ACC112 (cell line): ENCODE data around the gene SFSWAP.
"Not testable (repeated sequence)": the region's sequence is repeated elsewhere in the genome, so short reads cannot be mapped to it uniquely, and the experiment has no call there.

Experiments used
- H2AFZ ChIP-seq: fragments of 200-600 bp; sonication (generic); one replicate; pipeline ENCODE4 v1.6.0; 2017; ENCODE audit warnings: antibody characterized with exemption, low read length; ENCODE audit not compliant: unreplicated experiment
- H3K27ac ChIP-seq: fragments of 200-600 bp; sonication (generic); 2 replicates; pipeline ENCODE4 v1.5.1; 2014; ENCODE audit warnings: low read depth, mild to moderate bottlenecking, antibody characterized with exemption, low read length, moderate library complexity
- H3K27me3 ChIP-seq: fragments of 200-600 bp; sonication (generic); 2 replicates; pipeline ENCODE4 v1.6.1; 2014; ENCODE audit warnings: mild to moderate bottlenecking, antibody characterized with exemption, low read length, moderate library complexity, mixed read lengths; ENCODE audit not compliant: insufficient read depth
- H3K36me3 ChIP-seq: fragments of 200-600 bp; sonication (generic); 2 replicates; pipeline ENCODE4 v1.6.1; 2016; ENCODE audit warnings: mild to moderate bottlenecking, antibody characterized with exemption, low read length, moderate library complexity, mixed read lengths; ENCODE audit not compliant: insufficient read depth
- H3K4me1 ChIP-seq: fragments of 200-600 bp; sonication (generic); one replicate; pipeline ENCODE4 v1.6.1; 2016; ENCODE audit warnings: low read length, mixed read lengths; ENCODE audit not compliant: insufficient read depth, unreplicated experiment, control insufficient read depth
- H3K4me3 ChIP-seq: fragments of 200-600 bp; sonication (generic); 2 replicates; pipeline ENCODE4 v1.5.1; 2014; ENCODE audit warnings: mild to moderate bottlenecking, low read depth, low read length
- H3K79me2 ChIP-seq: fragments of 200-600 bp; sonication (generic); one replicate; pipeline ENCODE4 v1.6.0; 2016; ENCODE audit warnings: low read length; ENCODE audit not compliant: control insufficient read depth, unreplicated experiment, insufficient read depth

Gene SFSWAP

GRCh38 chr12:131703161-131703560 is 7.7 kb upstream of the SFSWAP start:
- Histone ChIP-seq H2AFZ (no peak overlapping the region), H3K79me2 (no peaks in the 10 kb centered on the region), H3K27me3 (no peaks in the 10 kb centered on the region; the same call in 1 of the 2 replicates), H3K27ac (no peak overlapping the region), H3K4me3 (no peak overlapping the region), H3K4me1 (no peaks in the 10 kb centered on the region), H3K36me3 (no peaks in the 10 kb centered on the region)

- H3K4me1 ChIP-seq: no peaks in the 10 kb centered on the region
- H2AFZ ChIP-seq: no peak overlapping the region
- no peaks in the 10 kb centered on the region for H3K36me3 ChIP-seq
- H3K79me2 ChIP-seq: no peaks in the 10 kb centered on the region
- no peaks in the 10 kb centered on the region; the same call in 1 of the 2 replicates for H3K27me3 ChIP-seq
- no peak overlapping the region for H3K4me3 ChIP-seq
- no peak overlapping the region for H3K27ac ChIP-seq
Measured at GRCh38 chr12:131704509-131704908, 6.4 kb upstream of the SFSWAP start.

DNA sequence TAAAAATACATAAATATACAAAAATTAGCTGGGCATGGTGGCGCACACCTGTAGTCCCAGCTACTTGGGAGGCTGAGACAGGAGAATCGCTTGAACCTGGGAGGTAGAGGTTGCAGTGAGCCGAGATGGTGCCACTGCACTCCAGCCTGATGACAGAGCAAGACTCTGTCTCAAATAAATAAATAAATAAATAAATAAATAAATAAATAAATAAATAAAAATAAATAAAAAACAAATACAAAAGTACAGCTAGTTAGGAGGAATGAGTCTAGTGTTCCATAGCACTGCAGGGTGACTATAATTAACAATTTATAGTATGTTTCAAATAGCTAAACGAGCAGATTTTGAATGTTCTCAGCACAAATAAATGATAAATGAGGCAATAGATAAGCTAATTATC is 4.2 kb upstream of the SFSWAP start:
- H3K4me3 ChIP-seq, H3K36me3 ChIP-seq, H3K79me2 ChIP-seq, H2AFZ ChIP-seq, H3K27ac ChIP-seq, H3K27me3 ChIP-seq, H3K4me1 ChIP-seq: not testable (repeated sequence)

GRCh38 chr12:131709226-131709625 is 1.7 kb upstream of the SFSWAP start:
- H3K4me1 ChIP-seq: peaks cover 13% of the 10 kb centered on the region
- H3K27me3 ChIP-seq: no peaks in the 10 kb centered on the region
- H3K4me3 ChIP-seq: no peak overlapping the region
- no peak overlapping the region for H2AFZ ChIP-seq
- H3K79me2 ChIP-seq: peaks cover 30% of the 10 kb centered on the region
- H3K36me3 ChIP-seq: peaks cover under 1% of the 10 kb centered on the region; the same call in 1 of the 2 replicates
- H3K27ac ChIP-seq: no peak overlapping the region

GRCh38 chr12:131711551-131712205 is 788 bp downstream of the SFSWAP start:
- H3K4me1 ChIP-seq: peaks cover 13% of the 10 kb centered on the region
- no peak overlapping the region for H3K27ac ChIP-seq
- H3K79me2 ChIP-seq: peaks cover 30% of the 10 kb centered on the region
- peaks cover 22% of the 10 kb centered on the region for H3K36me3 ChIP-seq
- H2AFZ ChIP-seq: no peak overlapping the region
- peak overlapping the region; percentile 90 for H3K4me3 ChIP-seq
- no peaks in the 10 kb centered on the region for H3K27me3 ChIP-seq

GRCh38 chr12:131713349-131713748 is 2.5 kb downstream of the SFSWAP start:
- H2AFZ ChIP-seq: no peak overlapping the region
- no peak overlapping the region; the same call in 1 of the 2 replicates for H3K4me3 ChIP-seq
- peaks cover 37% of the 10 kb centered on the region for H3K36me3 ChIP-seq
- no peak overlapping the region for H3K27ac ChIP-seq
- H3K79me2 ChIP-seq: peaks cover 30% of the 10 kb centered on the region
- H3K27me3 ChIP-seq: no peaks in the 10 kb centered on the region
- peaks cover 13% of the 10 kb centered on the region for H3K4me1 ChIP-seq

GRCh38 chr12:131714759-131715158 is 3.9 kb downstream of the SFSWAP start:
- Histone ChIP-seq H3K27me3 (no peaks in the 10 kb centered on the region), H3K79me2 (peaks cover 30% of the 10 kb centered on the region), H3K27ac (no peak overlapping the region), H3K4me1 (peaks cover 13% of the 10 kb centered on the region), H3K4me3 (no peak overlapping the region), H3K36me3 (peaks cover 43% of the 10 kb centered on the region), H2AFZ (no peak overlapping the region)

- Histone ChIP-seq H3K4me1 (peaks cover 18% of the 10 kb centered on the region), H3K36me3 (peaks cover 55% of the 10 kb centered on the region), H3K79me2 (peaks cover 30% of the 10 kb centered on the region), H3K4me3 (no peak overlapping the region), H2AFZ (no peak overlapping the region), H3K27me3 (no peaks in the 10 kb centered on the region), H3K27ac (no peak overlapping the region)
Measured at GRCh38 chr12:131716282-131716681, 5.4 kb downstream of the SFSWAP start.

GRCh38 chr12:131720241-131720640 is 9.4 kb downstream of the SFSWAP start:
- peaks cover 37% of the 10 kb centered on the region for H3K79me2 ChIP-seq
- peaks cover 46% of the 10 kb centered on the region for H3K36me3 ChIP-seq
- H3K27ac ChIP-seq: no peak overlapping the region

DNA sequence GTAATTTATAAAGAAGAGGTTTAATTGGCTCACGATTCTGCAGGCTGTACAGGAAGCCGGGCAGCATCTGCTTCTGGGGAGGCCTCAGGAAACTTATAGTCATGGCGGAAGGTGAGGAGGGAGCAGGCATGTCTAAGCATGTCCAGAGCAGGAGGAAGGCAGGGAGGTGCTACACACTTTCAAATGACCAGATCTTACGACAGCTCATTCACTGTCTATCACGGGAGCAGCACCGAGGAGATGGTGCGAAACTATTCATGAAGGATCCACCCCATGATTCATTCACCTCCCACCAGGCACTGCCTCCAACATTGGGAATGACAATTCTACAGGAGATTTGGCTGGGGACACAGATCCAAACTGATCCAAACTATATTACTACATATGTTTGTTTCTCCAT is 10.0 kb downstream of the SFSWAP start:
- Histone ChIP-seq H3K27me3 (no peaks in the 10 kb centered on the region), H3K27ac (no peak overlapping the region), H3K4me3 (no peak overlapping the region), H2AFZ (no peak overlapping the region), H3K36me3 (peaks cover 44% of the 10 kb centered on the region), H3K79me2 (peaks cover 37% of the 10 kb centered on the region), H3K4me1 (peaks cover 9% of the 10 kb centered on the region)

More at GRCh38 chr12:131720241-131720640, 9.4 kb downstream of the SFSWAP start:
- Histone ChIP-seq H2AFZ (no peak overlapping the region), H3K27me3 (no peaks in the 10 kb centered on the region), H3K4me1 (peaks cover 9% of the 10 kb centered on the region), H3K4me3 (no peak overlapping the region)

- H3K4me1 ChIP-seq: peaks cover 9% of the 10 kb centered on the region
- peaks cover 38% of the 10 kb centered on the region for H3K36me3 ChIP-seq
- no peaks in the 10 kb centered on the region for H3K27me3 ChIP-seq
- peaks cover 37% of the 10 kb centered on the region for H3K79me2 ChIP-seq
- no peak overlapping the region for H3K4me3 ChIP-seq
- H2AFZ ChIP-seq: no peak overlapping the region
- no peak overlapping the region for H3K27ac ChIP-seq
Measured at GRCh38 chr12:131721548-131721947, 10.7 kb downstream of the SFSWAP start.
